ENCODE data around the gene PDCL2. TPM values are rescaled to one million over a fixed set of nuclear protein-coding genes. Genes with fewer than 3 reads are reported as not detected.

Gene PDCL2
- total and polyA plus RNA-seq, 2 donors from 2014 or later, result not detected

DNA sequence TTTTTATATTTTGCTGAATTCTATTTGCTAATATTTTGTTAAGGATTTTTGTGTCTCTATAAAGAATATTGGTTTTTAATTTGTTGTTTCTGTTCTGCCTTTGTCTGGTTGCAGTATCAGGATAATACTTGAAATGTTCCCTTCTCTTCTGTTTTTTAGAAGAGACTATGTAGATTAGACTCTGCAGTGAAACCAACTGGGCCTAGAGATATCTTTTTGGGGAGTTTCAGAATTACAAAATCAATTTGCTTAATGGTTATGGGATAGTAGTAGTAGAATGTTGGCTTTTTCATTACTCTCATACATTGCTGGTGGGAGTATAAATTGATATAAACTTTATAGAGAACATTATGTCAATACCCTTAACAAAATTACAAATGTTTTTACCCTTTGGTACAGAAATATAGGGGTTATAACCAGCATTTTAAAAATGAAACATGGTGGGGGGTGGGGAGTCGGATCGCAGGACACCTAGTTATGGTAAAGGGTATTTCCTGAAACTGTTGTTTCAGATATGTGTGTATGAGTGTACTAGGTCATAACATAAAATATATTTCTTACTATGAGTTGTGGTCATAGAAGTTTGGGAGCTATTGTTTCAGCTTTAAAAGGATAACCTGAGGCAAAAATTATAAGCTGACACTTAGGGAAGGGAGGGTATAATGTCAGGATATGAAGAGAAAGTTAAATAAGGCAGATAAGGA lies 74.4 kb downstream of the PDCL2 start:
- no peaks in the 10 kb centered on the region for H3K9me3 ChIP-seq (ENCODE audit: control insufficient read depth in 2 of 3, insufficient read depth in 1 of 3, low read length in 3 of 3)
- no peaks in the 10 kb centered on the region for H3K36me3 ChIP-seq (ENCODE audit: control insufficient read depth in 2 of 3, insufficient read depth in 3 of 3, low read length in 3 of 3)
- no peaks in the 10 kb centered on the region for H3K4me1 ChIP-seq (ENCODE audit: control insufficient read depth in 2 of 3, insufficient read depth in 2 of 3, low read depth in 1 of 3, low read length in 3 of 3)
- DNase-seq, result no peak
- no peaks in the 10 kb centered on the region for H3K27me3 ChIP-seq (ENCODE audit: control insufficient read depth, insufficient read depth, low read length)
- no peak overlapping the region for H3K27ac ChIP-seq (ENCODE audit: low read depth in 2 of 2, low read length in 2 of 2)
- FAIRE-seq, result no peak
- intact Hi-C loops (cut with DNase I), result no loop called here
- no peak overlapping the region for H3K9ac ChIP-seq (ENCODE audit: low read length in 3 of 3)
- TF ChIP-seq, protein P1, sequence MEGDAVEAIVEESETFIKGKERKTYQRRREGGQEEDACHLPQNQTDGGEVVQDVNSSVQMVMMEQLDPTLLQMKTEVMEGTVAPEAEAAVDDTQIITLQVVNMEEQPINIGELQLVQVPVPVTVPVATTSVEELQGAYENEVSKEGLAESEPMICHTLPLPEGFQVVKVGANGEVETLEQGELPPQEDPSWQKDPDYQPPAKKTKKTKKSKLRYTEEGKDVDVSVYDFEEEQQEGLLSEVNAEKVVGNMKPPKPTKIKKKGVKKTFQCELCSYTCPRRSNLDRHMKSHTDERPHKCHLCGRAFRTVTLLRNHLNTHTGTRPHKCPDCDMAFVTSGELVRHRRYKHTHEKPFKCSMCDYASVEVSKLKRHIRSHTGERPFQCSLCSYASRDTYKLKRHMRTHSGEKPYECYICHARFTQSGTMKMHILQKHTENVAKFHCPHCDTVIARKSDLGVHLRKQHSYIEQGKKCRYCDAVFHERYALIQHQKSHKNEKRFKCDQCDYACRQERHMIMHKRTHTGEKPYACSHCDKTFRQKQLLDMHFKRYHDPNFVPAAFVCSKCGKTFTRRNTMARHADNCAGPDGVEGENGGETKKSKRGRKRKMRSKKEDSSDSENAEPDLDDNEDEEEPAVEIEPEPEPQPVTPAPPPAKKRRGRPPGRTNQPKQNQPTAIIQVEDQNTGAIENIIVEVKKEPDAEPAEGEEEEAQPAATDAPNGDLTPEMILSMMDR (IDR thresholded peaks at IDR 0.05; ENCODE audit: borderline replicate concordance, extremely low read depth, insufficient read depth), result no peak
- H3K4me3 ChIP-seq (ENCODE audit: low read length in 3 of 3), result no peak overlapping the region

DNA sequence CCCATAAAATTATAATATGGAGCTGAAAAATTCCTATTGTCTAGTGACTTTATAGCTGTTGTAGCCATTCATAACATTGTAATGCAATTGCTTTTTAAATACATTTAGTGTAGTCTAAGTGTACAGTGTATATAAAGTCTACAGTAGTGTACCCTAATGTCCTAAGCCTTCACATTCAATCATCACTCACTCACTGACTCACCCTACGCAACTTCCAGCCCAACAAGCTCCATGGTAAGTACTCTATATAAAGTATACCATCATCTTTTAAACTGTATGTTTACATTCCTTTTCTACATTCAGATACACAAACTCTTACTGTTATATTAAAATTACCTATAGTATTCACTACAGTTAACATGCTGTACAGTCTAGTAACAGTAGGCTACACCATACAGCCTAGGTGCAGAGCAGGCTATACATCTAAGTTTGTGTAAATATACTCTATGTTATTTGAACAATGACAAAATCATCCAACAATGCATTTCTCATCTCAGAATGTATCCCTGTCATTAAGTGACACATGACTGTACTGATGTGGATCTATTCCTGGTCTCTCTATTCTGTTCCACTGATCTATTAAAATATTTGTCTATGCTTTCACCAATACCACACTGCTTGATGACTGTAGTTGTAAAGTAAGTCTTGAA lies 79.0 kb downstream of the PDCL2 start:
- H3K9ac ChIP-seq (ENCODE audit: low read length in 3 of 3), result no peak overlapping the region
- TF ChIP-seq, protein P1 (IDR thresholded peaks at IDR 0.05; ENCODE audit: borderline replicate concordance, extremely low read depth, insufficient read depth), result no peak
- intact Hi-C loops (cut with DNase I), result no loop called here
- no peaks in the 10 kb centered on the region for H3K4me1 ChIP-seq (ENCODE audit: control insufficient read depth in 2 of 3, insufficient read depth in 2 of 3, low read depth in 1 of 3, low read length in 3 of 3)
- H3K27ac ChIP-seq (ENCODE audit: low read depth in 2 of 2, low read length in 2 of 2), result no peak overlapping the region
- FAIRE-seq (no peak), DNase-seq (no peak)
- H3K4me3 ChIP-seq (ENCODE audit: low read length in 3 of 3), result no peak overlapping the region
- H3K36me3 ChIP-seq (ENCODE audit: control insufficient read depth in 2 of 3, insufficient read depth in 3 of 3, low read length in 3 of 3), result no peaks in the 10 kb centered on the region
- no peaks in the 10 kb centered on the region for H3K9me3 ChIP-seq (ENCODE audit: control insufficient read depth in 2 of 3, insufficient read depth in 1 of 3, low read length in 3 of 3)
- no peaks in the 10 kb centered on the region for H3K27me3 ChIP-seq (ENCODE audit: control insufficient read depth, insufficient read depth, low read length)

DNA sequence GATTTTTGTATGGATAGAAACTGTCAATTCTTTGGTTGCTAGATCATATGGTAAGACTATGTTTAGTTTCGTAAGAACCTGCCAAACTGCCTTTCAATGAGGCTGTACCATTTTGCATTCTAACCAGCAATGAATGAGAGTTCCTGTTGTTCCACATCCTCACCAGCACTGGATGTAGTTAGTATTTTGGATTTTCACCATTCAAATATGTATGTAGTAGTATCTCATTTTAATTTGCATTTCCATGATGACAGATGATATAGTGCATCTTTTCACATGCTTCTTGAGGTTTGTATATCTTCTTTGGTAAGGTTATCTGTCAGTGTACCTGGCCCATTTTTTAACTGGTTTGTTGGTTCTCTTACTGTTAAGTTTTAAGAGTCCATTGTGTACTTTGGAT lies 80.0 kb downstream of the PDCL2 start:
- intact Hi-C loops (cut with DNase I), result no loop called here
- TF ChIP-seq, protein P1 (IDR thresholded peaks at IDR 0.05; ENCODE audit: borderline replicate concordance, extremely low read depth, insufficient read depth), result no peak
- Histone ChIP-seq H3K27ac (ENCODE audit: low read depth in 2 of 2, low read length in 2 of 2) (no peak overlapping the region), H3K27me3 (ENCODE audit: control insufficient read depth, insufficient read depth, low read length) (no peaks in the 10 kb centered on the region), H3K36me3 (ENCODE audit: control insufficient read depth in 2 of 3, insufficient read depth in 3 of 3, low read length in 3 of 3) (no peaks in the 10 kb centered on the region), H3K4me3 (ENCODE audit: low read length in 3 of 3) (no peak overlapping the region), H3K9me3 (ENCODE audit: control insufficient read depth in 2 of 3, insufficient read depth in 1 of 3, low read length in 3 of 3) (no peaks in the 10 kb centered on the region), H3K9ac (ENCODE audit: low read length in 3 of 3) (no peak overlapping the region), H3K4me1 (ENCODE audit: control insufficient read depth in 2 of 3, insufficient read depth in 2 of 3, low read depth in 1 of 3, low read length in 3 of 3) (no peaks in the 10 kb centered on the region)
- FAIRE-seq (no peak), DNase-seq (no peak)
